ENCODE results near the gene SLC1A3. TPM values are rescaled to one million over a fixed set of nuclear protein-coding genes. Genes with fewer than 3 reads are reported as not detected.
A peak's percentile ranks its signal among the peaks of the same experiment; 100 is the strongest.

The SLC1A3 gene
- total RNA-seq, 1 donor from 2014 or later, result 8.5 TPM

DNA sequence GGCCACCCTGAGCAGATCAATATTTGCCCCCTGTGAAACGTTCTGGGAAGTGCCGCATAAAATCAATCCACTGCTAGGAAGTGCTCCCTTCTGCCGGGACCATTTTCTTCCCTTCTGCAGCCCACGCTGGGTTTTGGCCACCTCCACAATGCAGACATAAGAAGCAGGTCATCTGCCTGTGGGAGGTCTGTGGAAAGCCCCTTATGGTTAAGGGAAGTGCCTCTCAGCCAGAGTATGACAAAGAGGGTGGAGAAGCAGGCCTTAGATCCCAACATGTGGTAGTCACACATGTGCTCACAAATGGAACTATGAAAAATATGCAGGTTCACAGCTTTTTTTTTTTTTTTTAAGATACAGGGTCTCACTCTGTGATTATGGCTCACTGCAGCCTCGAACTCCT is 82.8 kb downstream of the SLC1A3 start:
- Mint-ChIP-seq H3K36me3 (peaks cover 10% of the 10 kb centered on the region), H3K4me3 (peak overlapping the region; percentile 52), H3K27me3 (ENCODE audit: insufficient read depth, low read depth) (peaks cover 30% of the 10 kb centered on the region), H3K4me1 (peaks cover 35% of the 10 kb centered on the region), H3K27ac (no peak overlapping the region), H3K9me3 (no peaks in the 10 kb centered on the region)
- no peaks in the 10 kb centered on the region for H3K9me3 ChIP-seq (ENCODE audit: low read depth)
- TF ChIP-seq EZH2phosphoT487 (IDR thresholded peaks at IDR 0.05) (no peak), CTCF (IDR thresholded peaks at IDR 0.05) (no peak)
- no peak overlapping the region for H2AFZ ChIP-seq (replicated peaks)
- H3F3A ChIP-seq (ENCODE audit: low read depth), result peaks cover 19% of the 10 kb centered on the region
- no peak overlapping the region for H3K9ac ChIP-seq
- no peak overlapping the region for H3K4me2 ChIP-seq
- H3K79me2 ChIP-seq (ENCODE audit: low read depth), result no peaks in the 10 kb centered on the region
- H3K27me3 ChIP-seq, result peaks cover 32% of the 10 kb centered on the region
- no peaks in the 10 kb centered on the region for H4K20me1 ChIP-seq (ENCODE audit: low read depth)
- no peaks in the 10 kb centered on the region for H3K4me1 ChIP-seq
- no peak for DNase-seq (ENCODE audit: low spot score)
- H3K27ac ChIP-seq, result no peak overlapping the region
- no peak overlapping the region for H3K4me3 ChIP-seq
- no peaks in the 10 kb centered on the region for H3K36me3 ChIP-seq

DNA sequence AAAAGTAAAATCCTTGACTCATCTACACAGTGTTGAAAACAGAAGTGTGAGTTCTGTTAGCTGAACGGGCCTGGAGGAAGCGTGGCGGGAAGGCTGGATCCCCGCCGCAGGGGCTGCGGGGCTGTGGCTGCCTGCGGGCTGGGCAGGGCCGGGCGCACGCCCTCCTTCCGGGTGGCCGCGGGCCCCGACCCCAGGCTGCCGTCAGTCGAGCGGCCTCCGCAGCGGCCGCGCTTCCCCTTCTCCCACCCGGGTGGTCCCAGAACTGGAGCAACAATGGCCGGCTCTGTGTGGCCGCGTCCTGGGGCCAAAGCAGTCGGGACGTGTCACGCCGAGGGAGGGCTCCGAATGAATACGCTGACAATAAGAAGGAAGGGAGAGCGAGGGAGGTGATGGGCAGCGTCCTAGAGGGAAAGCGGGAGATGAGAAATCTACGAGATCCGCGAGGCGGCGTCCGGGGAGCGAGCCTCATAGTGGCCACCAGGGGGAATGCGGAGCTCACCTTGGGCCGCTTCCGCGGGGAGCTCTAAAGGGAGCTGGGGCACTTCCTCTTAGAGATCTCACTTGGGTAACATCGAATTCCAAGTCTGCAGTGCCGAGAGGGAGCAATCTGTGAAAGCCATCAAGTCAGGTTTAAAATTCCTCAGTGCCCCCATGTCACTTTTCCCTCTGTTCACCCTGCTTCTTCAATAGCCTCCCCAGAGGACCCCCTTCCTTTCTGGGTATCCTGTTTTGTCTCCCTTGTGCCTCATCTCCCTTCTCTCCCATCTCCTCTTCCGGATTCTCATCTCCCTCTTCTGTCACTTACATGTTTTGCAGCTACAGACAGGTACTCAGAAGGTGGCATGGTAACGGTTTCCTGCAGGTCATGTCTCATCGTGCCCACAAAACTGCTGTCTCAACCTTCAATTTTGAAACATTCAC is 83.9 kb downstream of the SLC1A3 start:
- H3K36me3 Mint-ChIP-seq, result peaks cover 10% of the 10 kb centered on the region
- peak overlapping the region; percentile 85 for H3K4me3 Mint-ChIP-seq
- Histone ChIP-seq H3K79me2 (ENCODE audit: low read depth) (no peaks in the 10 kb centered on the region), H3K9ac (no peak overlapping the region), H3K27ac (no peak overlapping the region), H3F3A (ENCODE audit: low read depth) (peaks cover 19% of the 10 kb centered on the region), H4K20me1 (ENCODE audit: low read depth) (no peaks in the 10 kb centered on the region), H3K4me2 (peak overlapping the region; percentile 81), H3K4me1 (no peaks in the 10 kb centered on the region), H3K9me3 (ENCODE audit: low read depth) (no peaks in the 10 kb centered on the region), H3K4me3 (peak overlapping the region; percentile 51), H3K27me3 (peaks cover 37% of the 10 kb centered on the region), H3K36me3 (no peaks in the 10 kb centered on the region), H2AFZ (replicated peaks) (peak overlapping the region; percentile 82)
- H3K9me3 Mint-ChIP-seq, result no peaks in the 10 kb centered on the region
- peaks cover 33% of the 10 kb centered on the region for H3K4me1 Mint-ChIP-seq
- peak; percentile 93 for DNase-seq (ENCODE audit: low spot score)
- TF ChIP-seq EZH2phosphoT487 (IDR thresholded peaks at IDR 0.05) (no peak), EZH2 (IDR thresholded peaks at IDR 0.05) (peak; percentile 56), CTCF (IDR thresholded peaks at IDR 0.05) (peak; percentile 79)
- H3K27me3 Mint-ChIP-seq (ENCODE audit: insufficient read depth, low read depth), result peaks cover 33% of the 10 kb centered on the region
- H3K27ac Mint-ChIP-seq, result no peak overlapping the region

DNA sequence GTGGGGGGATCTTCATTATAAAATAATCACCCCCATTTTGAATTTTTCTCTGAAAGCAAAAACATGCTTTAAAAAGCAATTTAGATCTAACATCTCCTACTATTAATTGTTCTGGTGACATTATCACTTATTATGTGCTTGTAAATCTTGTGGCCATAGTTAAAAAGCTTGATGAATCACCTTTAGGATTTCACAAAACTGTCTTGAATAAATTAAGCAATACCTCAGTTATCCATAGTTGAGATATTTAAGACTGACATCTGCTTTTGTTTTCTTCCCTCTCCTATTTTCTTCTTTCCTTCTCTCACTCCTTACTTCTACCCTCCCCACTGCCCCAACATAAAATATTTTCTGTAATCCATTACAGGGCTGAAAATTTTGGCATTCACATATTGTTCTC is 84.8 kb downstream of the SLC1A3 start:
- H3K9ac ChIP-seq, result no peak overlapping the region
- H3K4me3 Mint-ChIP-seq, result no peak overlapping the region
- DNase-seq (ENCODE audit: low spot score), result no peak
- H3K79me2 ChIP-seq (ENCODE audit: low read depth), result no peaks in the 10 kb centered on the region
- H3K27me3 Mint-ChIP-seq (ENCODE audit: insufficient read depth, low read depth), result peaks cover 32% of the 10 kb centered on the region
- no peak overlapping the region for H3K27ac Mint-ChIP-seq
- H3K9me3 ChIP-seq (ENCODE audit: low read depth), result no peaks in the 10 kb centered on the region
- peaks cover 19% of the 10 kb centered on the region for H3F3A ChIP-seq (ENCODE audit: low read depth)
- peaks cover 33% of the 10 kb centered on the region for H3K4me1 Mint-ChIP-seq
- H3K4me2 ChIP-seq, result no peak overlapping the region
- H3K4me1 ChIP-seq, result no peaks in the 10 kb centered on the region
- H3K36me3 ChIP-seq, result no peaks in the 10 kb centered on the region
- H3K27ac ChIP-seq, result no peak overlapping the region
- H3K4me3 ChIP-seq, result no peak overlapping the region
- no peaks in the 10 kb centered on the region for H3K9me3 Mint-ChIP-seq
- H2AFZ ChIP-seq (replicated peaks), result no peak overlapping the region
- peaks cover 37% of the 10 kb centered on the region for H3K27me3 ChIP-seq
- TF ChIP-seq EZH2phosphoT487 (IDR thresholded peaks at IDR 0.05) (no peak), EZH2 (IDR thresholded peaks at IDR 0.05) (no peak), CTCF (IDR thresholded peaks at IDR 0.05) (no peak)
- no peaks in the 10 kb centered on the region for H4K20me1 ChIP-seq (ENCODE audit: low read depth)
- peaks cover 3% of the 10 kb centered on the region for H3K36me3 Mint-ChIP-seq
